ENCODE results near the gene GPANK1. TPM values are rescaled to one million over a fixed set of nuclear protein-coding genes. Genes with fewer than 3 reads are reported as not detected.

Gene GPANK1
- total RNA-seq, 1 donor from 2014 or later = 13.6 TPM

GRCh38 chr6:31629014-31629413 lies 35.8 kb downstream of the GPANK1 start:
- no peak for DNase-seq (ENCODE audit: low spot score)
- intact Hi-C loops (cut with DNase I) = no loop called here

DNA sequence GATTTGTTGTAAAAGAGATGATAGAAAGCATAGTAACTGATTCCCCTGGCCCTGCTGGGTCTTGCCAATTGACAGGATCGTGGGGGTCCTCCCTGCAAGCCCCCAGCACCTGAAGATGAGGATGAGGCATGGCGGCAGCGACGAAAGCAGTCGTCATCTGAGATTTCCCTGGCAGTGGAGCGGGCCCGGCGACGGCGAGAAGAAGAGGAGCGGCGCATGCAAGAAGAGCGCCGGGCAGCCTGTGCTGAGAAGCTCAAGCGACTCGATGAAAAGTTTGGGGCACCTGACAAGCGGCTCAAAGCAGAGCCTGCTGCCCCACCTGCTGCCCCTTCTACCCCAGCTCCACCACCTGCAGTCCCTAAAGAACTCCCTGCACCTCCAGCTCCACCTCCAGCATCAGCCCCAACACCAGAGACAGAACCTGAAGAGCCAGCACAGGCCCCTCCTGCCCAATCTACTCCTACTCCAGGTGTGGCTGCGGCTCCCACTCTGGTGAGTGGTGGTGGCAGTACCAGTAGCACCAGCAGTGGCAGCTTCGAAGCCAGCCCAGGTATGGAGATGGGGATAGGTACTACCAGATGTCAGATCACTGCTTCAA lies 37.0 kb downstream of the GPANK1 start:
- intact Hi-C loops (cut with DNase I) = no loop called here
- no peak for DNase-seq (ENCODE audit: low spot score)

- intact Hi-C loops (cut with DNase I) = no loop called here
- no peak for DNase-seq (ENCODE audit: low spot score)
Observed at GRCh38 chr6:31626952-31627351, 37.8 kb downstream of the GPANK1 start.

- intact Hi-C loops (cut with DNase I) = no loop called here
- no peak for DNase-seq (ENCODE audit: low spot score)
Observed at GRCh38 chr6:31624070-31624469, 40.7 kb downstream of the GPANK1 start.

DNA sequence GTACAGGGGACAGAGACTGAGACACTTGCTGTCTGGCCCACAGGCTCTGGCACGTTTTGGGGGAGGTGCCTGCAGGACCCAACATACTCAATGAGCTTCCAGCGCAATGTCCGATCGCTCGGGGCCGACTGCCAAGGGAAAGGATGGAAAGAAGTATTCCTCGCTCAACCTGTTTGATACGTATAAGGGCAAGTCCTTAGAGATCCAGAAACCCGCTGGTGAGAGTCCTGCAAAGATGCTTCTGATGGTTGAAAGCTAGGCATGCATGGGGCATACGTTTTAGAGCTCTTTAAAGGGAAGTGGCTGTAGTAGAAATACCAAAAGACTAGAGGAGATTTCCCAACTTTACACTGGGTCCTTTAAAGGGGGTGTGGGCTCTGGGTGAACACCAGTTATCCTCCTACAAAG lies 42.1 kb downstream of the GPANK1 start:
- intact Hi-C loops (cut with DNase I) = no loop called here
- no peak for DNase-seq (ENCODE audit: low spot score)

- intact Hi-C loops (cut with DNase I) = loop anchor here (2.0 kb wide), 1 partner anchor 43 kb away; the partner anchor contains the start of gene GPANK1
Observed at GRCh38 chr6:31621991-31622390, 42.8 kb downstream of the GPANK1 start.

DNA sequence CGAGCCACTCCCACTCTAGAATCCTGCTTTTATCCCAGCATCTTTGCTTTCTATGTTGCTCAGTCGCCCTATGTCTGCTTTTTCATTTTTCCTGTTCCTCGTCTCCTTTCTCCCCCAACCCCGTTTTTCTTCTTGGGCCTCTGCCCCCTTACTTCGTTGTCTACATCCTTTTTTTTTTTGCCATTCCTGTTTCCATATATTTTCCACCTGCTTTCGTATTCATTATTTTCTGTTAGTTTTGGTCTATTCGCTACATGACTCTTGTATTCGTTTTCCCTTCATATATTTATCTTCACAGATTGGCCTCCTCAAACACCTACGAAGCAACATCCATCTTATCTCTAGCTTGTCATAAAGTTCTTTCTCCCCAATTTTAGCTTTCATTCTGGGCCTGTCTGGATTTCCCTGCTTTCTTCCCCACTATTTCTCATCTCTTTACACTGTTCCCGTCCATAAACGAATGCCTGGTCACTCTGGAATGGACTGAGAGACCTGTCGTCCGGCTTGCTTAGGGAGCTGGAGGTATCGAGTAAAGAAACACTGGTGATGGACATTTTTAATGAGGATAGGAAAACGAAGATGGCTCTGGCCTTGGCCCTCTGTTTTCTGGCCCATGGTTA lies 43.4 kb downstream of the GPANK1 start:
- no peak for DNase-seq (ENCODE audit: low spot score)
- intact Hi-C loops (cut with DNase I) = loop anchor here (2.0 kb wide), 1 partner anchor 43 kb away; the partner anchor contains the start of gene GPANK1

More at GRCh38 chr6:31621991-31622390, 42.8 kb downstream of the GPANK1 start:
- no peak for DNase-seq (ENCODE audit: low spot score)

DNA sequence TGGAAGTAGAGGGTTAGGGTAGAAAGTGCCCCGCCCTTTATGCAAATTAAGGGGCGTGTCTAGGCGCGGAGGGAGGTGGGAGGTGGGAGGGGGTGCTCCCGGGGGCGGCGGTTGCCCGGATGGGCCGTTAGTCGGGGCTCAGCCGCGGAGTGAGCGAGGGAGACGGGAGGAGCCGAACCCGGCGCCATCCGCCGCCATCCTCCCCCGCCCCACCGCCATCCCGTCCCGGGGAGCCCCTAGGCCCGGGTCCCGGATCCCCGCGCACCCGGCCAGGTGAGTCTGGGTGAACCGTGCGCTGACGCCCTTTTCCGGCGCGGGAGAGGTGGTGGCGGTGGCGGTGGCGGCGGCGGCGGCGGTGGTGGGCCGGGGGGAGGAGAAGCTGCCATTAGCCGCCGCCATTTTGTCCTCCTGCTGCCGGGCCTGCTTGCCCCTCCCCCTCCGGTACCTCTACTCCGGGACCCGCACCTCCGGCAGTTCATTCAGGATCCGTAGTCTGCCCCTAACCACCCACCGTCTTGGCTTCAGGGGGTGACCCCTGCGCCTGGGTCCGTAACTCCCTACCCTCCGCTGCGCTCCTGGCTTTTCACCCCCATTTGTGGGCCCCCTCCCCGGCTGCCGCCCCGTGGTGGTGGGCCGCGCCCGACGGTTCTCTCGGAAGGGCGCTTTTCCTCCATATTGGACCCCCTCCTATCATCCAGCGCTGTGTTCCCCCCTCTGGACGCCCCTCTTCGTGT lies 44.0 kb downstream of the GPANK1 start, which contains the start of gene PRRC2A:
TSS of gene PRRC2A (plus strand) at position 130 of the 734 bp plus-strand sequence. CDS start 2,075 bp downstream, outside the sequence.
- DNase-seq (ENCODE audit: low spot score) = peak; percentile 96
- intact Hi-C loops (cut with DNase I) = loop anchor here (1.0 to 2.0 kb wide), 2 partner anchors 44 to 73 kb away; partner anchors contain the start of genes GPANK1 and NFKBIL1

- intact Hi-C loops (cut with DNase I) = loop anchor here (1.0 to 2.0 kb wide), 2 partner anchors 45 to 73 kb away; partner anchors contain the start of genes GPANK1 and NFKBIL1
- DNase-seq (ENCODE audit: low spot score) = peak; percentile 98
Observed at GRCh38 chr6:31619805-31620585, 44.8 kb downstream of the GPANK1 start.

GRCh38 chr6:31617010-31617409 lies 47.8 kb downstream of the GPANK1 start:
- DNase-seq (ENCODE audit: low spot score) = no peak
- intact Hi-C loops (cut with DNase I) = no loop called here

GRCh38 chr6:31615748-31616147 lies 49.0 kb downstream of the GPANK1 start:
- DNase-seq (ENCODE audit: low spot score) = no peak
- intact Hi-C loops (cut with DNase I) = no loop called here

- DNase-seq (ENCODE audit: low spot score) = peak; percentile 79
- intact Hi-C loops (cut with DNase I) = no loop called here
Observed at GRCh38 chr6:31614684-31615578, 49.9 kb downstream of the GPANK1 start, which contains the start of gene AIF1. AIF1 (plus strand) TSS chr6:31615234; CDS start chr6:31615330, 96 bp downstream.

GRCh38 chr6:31614075-31614619 lies 50.6 kb downstream of the GPANK1 start:
- intact Hi-C loops (cut with DNase I) = no loop called here

More at GRCh38 chr6:31614075-31614619, 50.6 kb downstream of the GPANK1 start:
- DNase-seq (ENCODE audit: low spot score) = no peak

Small RNA genes within 50 kb of the gene (microRNA-seq; reads per million reads assigned to microRNA genes)
- gene MIR4646 (not detected), gene MIR6832 (not detected)

Other genes starting within 250 kb of the GPANK1 start
- gene MICB, start 166.9 kb downstream of the GPANK1 start, total RNA-seq = 1.9 TPM
- not detected for gene MCCD1, start 136.0 kb downstream of the GPANK1 start, total RNA-seq
- 201 TPM for gene DDX39B, start 123.0 kb downstream of the GPANK1 start, total RNA-seq
- gene ATP6V1G2, start 118.4 kb downstream of the GPANK1 start, total RNA-seq = 2.6 TPM
- gene NFKBIL1, start 117.4 kb downstream of the GPANK1 start, total RNA-seq = 9.5 TPM
- not detected for gene LTA, start 92.7 kb downstream of the GPANK1 start, total RNA-seq
- gene TNF, start 89.4 kb downstream of the GPANK1 start, total RNA-seq = 0.38 TPM
- 0.86 TPM for gene LTB, start 82.6 kb downstream of the GPANK1 start, total RNA-seq
- gene LST1, start 78.7 kb downstream of the GPANK1 start, total RNA-seq = 5.4 TPM
- gene NCR3, start 72.0 kb downstream of the GPANK1 start, total RNA-seq = not detected
- 10.3 TPM for gene AIF1, start 49.8 kb downstream of the GPANK1 start, total RNA-seq
- gene PRRC2A, start 44.3 kb downstream of the GPANK1 start, total RNA-seq = 125 TPM
- 270 TPM for gene BAG6, start 12.3 kb downstream of the GPANK1 start, total RNA-seq
- 1.4 TPM for gene APOM, start 9.1 kb downstream of the GPANK1 start, total RNA-seq
- 17.7 TPM for gene C6orf47, start 4.2 kb downstream of the GPANK1 start, total RNA-seq
- gene CSNK2B, start 1.1 kb upstream of the GPANK1 start, total RNA-seq = 96.3 TPM
- 6.5 TPM for gene LY6G5B, start 5.0 kb upstream of the GPANK1 start, total RNA-seq
- gene LY6G5C, start 16.1 kb upstream of the GPANK1 start, total RNA-seq = 2.9 TPM
- 26.9 TPM for gene ABHD16A, start 38.3 kb upstream of the GPANK1 start, total RNA-seq
- gene LY6G6F, start 41.9 kb upstream of the GPANK1 start, total RNA-seq = not detected
- gene LY6G6D, start 50.4 kb upstream of the GPANK1 start, total RNA-seq = not detected
- not detected for gene LY6G6C, start 56.7 kb upstream of the GPANK1 start, total RNA-seq
- gene MPIG6B, start 58.4 kb upstream of the GPANK1 start, total RNA-seq = 0.24 TPM
- 69.9 TPM for gene DDAH2, start 64.3 kb upstream of the GPANK1 start, total RNA-seq
- 131 TPM for gene CLIC1, start 71.5 kb upstream of the GPANK1 start, total RNA-seq
- gene MSH5, start 75.0 kb upstream of the GPANK1 start, total RNA-seq = 1.7 TPM
- 0.86 TPM for gene SAPCD1, start 97.7 kb upstream of the GPANK1 start, total RNA-seq
- 21.5 TPM for gene VWA7, start 112.3 kb upstream of the GPANK1 start, total RNA-seq
- 35.0 TPM for gene VARS1, start 130.8 kb upstream of the GPANK1 start, total RNA-seq
- gene LSM2, start 142.0 kb upstream of the GPANK1 start, total RNA-seq = 24.0 TPM
- gene HSPA1L, start 150.3 kb upstream of the GPANK1 start, total RNA-seq = 2.4 TPM
- 296 TPM for gene HSPA1A, start 150.5 kb upstream of the GPANK1 start, total RNA-seq
- 221 TPM for gene HSPA1B, start 162.7 kb upstream of the GPANK1 start, total RNA-seq
- gene NEU1, start 197.8 kb upstream of the GPANK1 start, total RNA-seq = 19.4 TPM
- gene SLC44A4, start 214.0 kb upstream of the GPANK1 start, total RNA-seq = not detected
- gene EHMT2, start 232.7 kb upstream of the GPANK1 start, total RNA-seq = 14.5 TPM
- gene ZBTB12, start 237.1 kb upstream of the GPANK1 start, total RNA-seq = 5.2 TPM